GM12874 (cell line): Measurements from ENCODE around the gene KLHL29.

Source experiments
- CTCF ChIP-seq: IDR thresholded peaks from 2 replicates; pipeline ENCODE4 v1.5.1; 2011; ENCODE audit warnings: low read depth, mild to moderate bottlenecking, control low read depth, low read length, moderate library complexity; ENCODE audit not compliant: insufficient read depth

The KLHL29 gene

GRCh38 chr2:23695890-23696751 is 311.1 kb downstream of the KLHL29 start:
- no peak for TF ChIP-seq CTCF

- no peak for TF ChIP-seq CTCF
These were observed 311.7 kb downstream of the KLHL29 start for GRCh38 chr2:23696752-23697045.

GRCh38 chr2:23697256-23698075 is 312.5 kb downstream of the KLHL29 start:
- TF ChIP-seq CTCF, result no peak

- TF ChIP-seq CTCF, result no peak
These were observed 313.2 kb downstream of the KLHL29 start for GRCh38 chr2:23698116-23698693.

GRCh38 chr2:23698721-23699579 is 314.0 kb downstream of the KLHL29 start:
- no peak for TF ChIP-seq CTCF

- TF ChIP-seq CTCF, result no peak
These were observed 314.6 kb downstream of the KLHL29 start for GRCh38 chr2:23699580-23699925.
